IPS-20b (cell line): Measurements from ENCODE around the gene LLGL1.

Experiments
- H3K27ac ChIP-seq: one replicate; pipeline ENCODE4 v1.5.1; 2013; ENCODE audit warnings: low read length
- H3K27me3 ChIP-seq: 2 replicates; pipeline ENCODE4 v1.6.1; 2013; ENCODE audit warnings: mild to moderate bottlenecking, low read length, inconsistent platforms; ENCODE audit not compliant: insufficient read depth
- H3K36me3 ChIP-seq: 2 replicates; pipeline ENCODE4 v1.6.1; 2013; ENCODE audit warnings: low read depth, mild to moderate bottlenecking, inconsistent platforms, low read length, moderate library complexity; ENCODE audit not compliant: insufficient read depth
- H3K4me1 ChIP-seq: 2 replicates; pipeline ENCODE4 v1.6.1; 2013; ENCODE audit warnings: mild to moderate bottlenecking, control low read depth, inconsistent platforms, low read length, moderate library complexity; ENCODE audit not compliant: insufficient read depth
- H3K4me3 ChIP-seq: 2 replicates; pipeline ENCODE4 v1.5.1; 2013; ENCODE audit warnings: mild to moderate bottlenecking, low read length, inconsistent platforms
- H3K9ac ChIP-seq: 2 replicates; pipeline ENCODE4 v1.6.1; 2013; ENCODE audit warnings: low read depth, mild to moderate bottlenecking, inconsistent platforms, low read length, moderate library complexity
- H3K9me3 ChIP-seq: 2 replicates; pipeline ENCODE4 v1.6.1; 2013; ENCODE audit warnings: mild to moderate bottlenecking, low read depth, low read length, inconsistent platforms; ENCODE audit not compliant: insufficient read depth

LLGL1 gene

GRCh38 chr17:18225121-18225641, at the start of gene LLGL1:
Gene LLGL1 (plus strand): TSS chr17:18225635. CDS start chr17:18225683, 48 bp downstream.
- H3K27me3 ChIP-seq, result no peaks in the 10 kb centered on the region
- H3K9me3 ChIP-seq, result no peaks in the 10 kb centered on the region
- peaks cover 5% of the 10 kb centered on the region; the same call in 1 of the 2 replicates for H3K4me1 ChIP-seq
- H3K4me3 ChIP-seq, result peak within 1 kb of the TSS; percentile 94
- H3K36me3 ChIP-seq, result no peaks in the 10 kb centered on the region
- peak within 1 kb of the TSS; percentile 92 for H3K9ac ChIP-seq
- peak within 1 kb of the TSS; percentile 75 for H3K27ac ChIP-seq

- H3K36me3 ChIP-seq, result no peaks in the 10 kb centered on the region
- H3K4me1 ChIP-seq, result no peaks in the 10 kb centered on the region
- no peak overlapping the region for H3K9ac ChIP-seq
- H3K9me3 ChIP-seq, result no peaks in the 10 kb centered on the region
- no peaks in the 10 kb centered on the region for H3K27me3 ChIP-seq
- H3K27ac ChIP-seq, result no peak overlapping the region
- no peak overlapping the region for H3K4me3 ChIP-seq
Observed at GRCh38 chr17:18176176-18176575, 49.3 kb upstream of the LLGL1 start.

- Histone ChIP-seq H3K27ac (no peak overlapping the region), H3K36me3 (no peaks in the 10 kb centered on the region), H3K4me3 (no peak overlapping the region), H3K9me3 (no peaks in the 10 kb centered on the region), H3K4me1 (no peaks in the 10 kb centered on the region; the same call in 1 of the 2 replicates), H3K27me3 (no peaks in the 10 kb centered on the region), H3K9ac (no peak overlapping the region)
Observed at GRCh38 chr17:18177133-18177532, 48.3 kb upstream of the LLGL1 start.

- Histone ChIP-seq H3K9ac (no peak overlapping the region), H3K27me3 (no peaks in the 10 kb centered on the region), H3K9me3 (no peaks in the 10 kb centered on the region), H3K4me1 (peaks cover 2% of the 10 kb centered on the region; the same call in 1 of the 2 replicates), H3K36me3 (no peaks in the 10 kb centered on the region), H3K27ac (no peak overlapping the region), H3K4me3 (no peak overlapping the region)
Observed at GRCh38 chr17:18177722-18178121, 47.7 kb upstream of the LLGL1 start.

GRCh38 chr17:18179196-18179595, 46.2 kb upstream of the LLGL1 start:
- Histone ChIP-seq H3K27me3 (no peaks in the 10 kb centered on the region), H3K9me3 (no peaks in the 10 kb centered on the region), H3K4me1 (peaks cover 2% of the 10 kb centered on the region; the same call in 1 of the 2 replicates), H3K4me3 (no peak overlapping the region), H3K36me3 (no peaks in the 10 kb centered on the region), H3K27ac (no peak overlapping the region), H3K9ac (no peak overlapping the region)

- H3K36me3 ChIP-seq, result no peaks in the 10 kb centered on the region
- H3K9ac ChIP-seq, result no peak overlapping the region
- no peaks in the 10 kb centered on the region for H3K27me3 ChIP-seq
- H3K4me3 ChIP-seq, result no peak overlapping the region
- no peaks in the 10 kb centered on the region for H3K9me3 ChIP-seq
- no peak overlapping the region for H3K27ac ChIP-seq
- peaks cover 2% of the 10 kb centered on the region; the same call in 1 of the 2 replicates for H3K4me1 ChIP-seq
Observed at GRCh38 chr17:18179804-18180203, 45.6 kb upstream of the LLGL1 start.

- H3K27me3 ChIP-seq, result no peaks in the 10 kb centered on the region
- H3K9ac ChIP-seq, result no peak overlapping the region
- no peak overlapping the region for H3K4me3 ChIP-seq
- peaks cover 7% of the 10 kb centered on the region; the same call in 1 of the 2 replicates for H3K36me3 ChIP-seq
- H3K27ac ChIP-seq, result no peak overlapping the region
- peaks cover 14% of the 10 kb centered on the region for H3K4me1 ChIP-seq
- H3K9me3 ChIP-seq, result no peaks in the 10 kb centered on the region
Observed at GRCh38 chr17:18181358-18181757, 44.1 kb upstream of the LLGL1 start.

- Histone ChIP-seq H3K9ac (peak overlapping the region; percentile 94; the same call in 1 of the 2 replicates), H3K9me3 (no peaks in the 10 kb centered on the region), H3K4me3 (peak overlapping the region; percentile 88), H3K36me3 (peaks cover 17% of the 10 kb centered on the region), H3K27me3 (no peaks in the 10 kb centered on the region), H3K27ac (peak overlapping the region; percentile 40), H3K4me1 (peaks cover 14% of the 10 kb centered on the region)
Observed at GRCh38 chr17:18182110-18182977, 43.1 kb upstream of the LLGL1 start.

- peak overlapping the region; percentile 94; the same call in 1 of the 2 replicates for H3K9ac ChIP-seq
- H3K4me1 ChIP-seq, result peaks cover 14% of the 10 kb centered on the region
- H3K27ac ChIP-seq, result peak overlapping the region; percentile 40
- H3K4me3 ChIP-seq, result peak overlapping the region; percentile 88
- no peaks in the 10 kb centered on the region for H3K9me3 ChIP-seq
- H3K27me3 ChIP-seq, result no peaks in the 10 kb centered on the region
- H3K36me3 ChIP-seq, result peaks cover 23% of the 10 kb centered on the region
Observed at GRCh38 chr17:18182978-18183333, 42.5 kb upstream of the LLGL1 start.

- peak within 1 kb of the TSS; percentile 40 for H3K27ac ChIP-seq
Observed at GRCh38 chr17:18183334-18184142, 41.9 kb upstream of the LLGL1 start, which contains the start of gene ALKBH5. Gene ALKBH5 (plus strand): TSS chr17:18183828. CDS start chr17:18184244, 416 bp downstream.

More at GRCh38 chr17:18183334-18184142, 41.9 kb upstream of the LLGL1 start, which contains the start of gene ALKBH5:
- Histone ChIP-seq H3K9me3 (no peaks in the 10 kb centered on the region), H3K4me1 (peaks cover 14% of the 10 kb centered on the region), H3K9ac (peak within 1 kb of the TSS; percentile 94; the same call in 1 of the 2 replicates), H3K36me3 (peaks cover 29% of the 10 kb centered on the region), H3K4me3 (peak within 1 kb of the TSS; percentile 88), H3K27me3 (no peaks in the 10 kb centered on the region)
